ACC112 (cell line): ENCODE results near the gene A4GALT.
"Not testable (repeated sequence)": the region's sequence is repeated elsewhere in the genome, so short reads cannot be mapped to it uniquely, and the experiment has no call there.

Experiments
- H2AFZ ChIP-seq: fragments of 200-600 bp; sonication (generic); one replicate; pipeline ENCODE4 v1.6.0; 2017; ENCODE audit warnings: antibody characterized with exemption, low read length; ENCODE audit not compliant: unreplicated experiment
- H3K27ac ChIP-seq: fragments of 200-600 bp; sonication (generic); 2 replicates; pipeline ENCODE4 v1.5.1; 2014; ENCODE audit warnings: low read depth, mild to moderate bottlenecking, antibody characterized with exemption, low read length, moderate library complexity
- H3K27me3 ChIP-seq: fragments of 200-600 bp; sonication (generic); 2 replicates; pipeline ENCODE4 v1.6.1; 2014; ENCODE audit warnings: mild to moderate bottlenecking, antibody characterized with exemption, low read length, moderate library complexity, mixed read lengths; ENCODE audit not compliant: insufficient read depth
- H3K36me3 ChIP-seq: fragments of 200-600 bp; sonication (generic); 2 replicates; pipeline ENCODE4 v1.6.1; 2016; ENCODE audit warnings: mild to moderate bottlenecking, antibody characterized with exemption, low read length, moderate library complexity, mixed read lengths; ENCODE audit not compliant: insufficient read depth
- H3K4me1 ChIP-seq: fragments of 200-600 bp; sonication (generic); one replicate; pipeline ENCODE4 v1.6.1; 2016; ENCODE audit warnings: low read length, mixed read lengths; ENCODE audit not compliant: insufficient read depth, unreplicated experiment, control insufficient read depth
- H3K4me3 ChIP-seq: fragments of 200-600 bp; sonication (generic); 2 replicates; pipeline ENCODE4 v1.5.1; 2014; ENCODE audit warnings: mild to moderate bottlenecking, low read depth, low read length
- H3K79me2 ChIP-seq: fragments of 200-600 bp; sonication (generic); one replicate; pipeline ENCODE4 v1.6.0; 2016; ENCODE audit warnings: low read length; ENCODE audit not compliant: control insufficient read depth, unreplicated experiment, insufficient read depth

A4GALT gene

DNA sequence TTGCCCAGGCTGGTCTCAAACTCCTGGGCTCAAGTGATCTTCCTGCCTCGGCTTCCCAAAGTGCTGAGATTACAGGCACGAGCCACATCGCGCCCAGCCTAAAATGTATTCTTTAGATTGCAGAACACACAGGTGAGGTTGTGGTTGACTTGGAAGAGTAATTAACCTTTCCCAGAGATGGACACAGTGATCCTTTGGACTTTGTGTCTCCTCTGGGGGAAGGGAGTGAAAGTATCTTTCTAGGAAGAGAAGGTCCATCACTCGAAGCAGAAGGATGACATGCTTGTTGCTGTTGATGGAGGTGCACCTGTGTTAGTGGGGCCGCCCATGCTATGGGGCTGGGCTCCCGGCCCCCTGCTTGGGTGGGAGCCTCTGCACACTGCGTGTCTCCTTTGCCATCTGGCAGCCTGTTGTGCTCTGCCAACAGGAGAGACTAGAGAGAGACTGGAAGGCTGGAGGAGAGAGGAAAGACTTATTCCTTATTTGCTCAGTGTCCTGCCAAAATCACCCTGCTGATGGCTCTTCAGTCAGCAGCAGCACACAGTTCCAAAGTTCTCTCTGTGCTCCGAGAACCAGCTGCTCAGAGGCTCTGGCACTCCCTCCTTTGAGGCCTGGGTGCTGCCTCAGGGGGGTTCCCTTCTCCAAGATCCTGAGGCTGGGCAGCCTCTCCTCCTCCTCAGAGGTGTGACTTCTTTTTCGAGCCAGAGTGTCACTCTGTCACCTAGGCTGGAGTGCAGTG lies 38.4 kb downstream of the A4GALT start:
- H3K4me1 ChIP-seq, result peaks cover 26% of the 10 kb centered on the region
- no peaks in the 10 kb centered on the region for H3K36me3 ChIP-seq
- no peak overlapping the region for H3K4me3 ChIP-seq
- H3K27me3 ChIP-seq, result no peaks in the 10 kb centered on the region
- no peak overlapping the region for H3K27ac ChIP-seq
- no peak overlapping the region for H2AFZ ChIP-seq
- H3K79me2 ChIP-seq, result no peaks in the 10 kb centered on the region

DNA sequence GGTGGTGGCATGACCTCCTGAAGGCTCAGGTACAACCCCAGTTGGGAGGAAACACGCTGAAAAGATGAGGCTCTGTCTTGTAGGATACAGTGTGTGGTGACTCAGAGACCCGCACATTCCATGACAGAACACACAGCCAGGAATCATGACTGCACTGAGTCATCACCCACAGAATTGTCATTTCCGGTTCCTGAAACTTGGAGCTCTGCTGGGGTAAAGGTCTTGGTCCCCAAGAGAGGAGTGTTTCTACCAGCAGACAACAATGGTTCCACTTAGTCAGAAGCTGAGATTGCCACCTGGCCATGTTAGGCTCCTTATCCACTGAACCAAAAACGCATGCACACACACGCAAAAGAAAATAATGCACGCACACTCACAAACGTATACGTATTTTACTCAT lies 40.0 kb downstream of the A4GALT start:
- H3K27ac ChIP-seq, result peak overlapping the region; percentile 82
- H2AFZ ChIP-seq, result no peak overlapping the region
- peaks cover 23% of the 10 kb centered on the region for H3K4me1 ChIP-seq
- no peaks in the 10 kb centered on the region for H3K36me3 ChIP-seq
- H3K4me3 ChIP-seq, result peak overlapping the region; percentile 28; the same call in 1 of the 2 replicates
- no peaks in the 10 kb centered on the region for H3K27me3 ChIP-seq
- no peaks in the 10 kb centered on the region for H3K79me2 ChIP-seq

DNA sequence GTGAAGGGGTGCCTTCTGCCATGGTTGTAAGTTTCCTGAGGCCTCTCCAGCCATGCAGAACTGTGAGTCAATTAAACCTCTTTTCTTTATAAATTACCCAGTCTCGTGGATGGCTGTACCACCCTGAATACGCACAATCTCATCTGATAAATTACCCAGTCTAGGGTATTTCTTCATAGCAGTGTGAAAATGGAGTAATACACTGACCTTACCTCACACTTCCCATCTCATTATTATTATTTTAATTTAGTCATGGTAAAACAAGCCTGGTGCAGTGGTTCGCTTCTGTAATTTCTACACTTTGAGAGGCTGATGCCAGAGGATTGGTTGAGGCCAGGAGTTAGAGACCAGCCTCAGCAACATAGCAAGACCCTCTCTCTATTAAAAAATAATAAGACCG lies 41.0 kb downstream of the A4GALT start:
- Histone ChIP-seq H3K4me1 (peaks cover 21% of the 10 kb centered on the region), H3K79me2 (no peaks in the 10 kb centered on the region), H3K36me3 (no peaks in the 10 kb centered on the region), H3K27me3 (no peaks in the 10 kb centered on the region), H2AFZ (no peak overlapping the region), H3K4me3 (no peak overlapping the region), H3K27ac (peak overlapping the region; percentile 82)

DNA sequence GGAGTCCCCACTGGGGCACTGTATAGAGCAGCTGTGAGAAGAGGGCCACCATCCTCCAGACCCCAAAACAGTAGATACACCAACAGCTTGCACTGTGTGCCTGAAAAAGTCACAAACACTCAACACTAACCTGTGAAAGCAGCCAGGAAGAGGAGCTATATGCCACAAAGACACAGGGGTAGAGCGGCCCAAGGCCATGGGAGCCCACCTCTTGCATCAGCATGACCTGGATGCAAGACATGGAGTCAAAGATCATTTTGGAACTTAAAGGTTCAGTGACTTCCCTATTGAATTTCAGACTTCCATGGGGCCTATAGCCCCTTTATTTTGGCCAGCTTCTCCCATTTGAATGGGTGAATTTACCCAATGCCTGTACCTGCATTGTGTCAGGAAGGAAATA lies 41.8 kb downstream of the A4GALT start:
- H3K4me3 ChIP-seq, result no peak overlapping the region
- no peaks in the 10 kb centered on the region for H3K79me2 ChIP-seq
- no peak overlapping the region for H2AFZ ChIP-seq
- H3K27me3 ChIP-seq, result no peaks in the 10 kb centered on the region
- H3K27ac ChIP-seq, result no peak overlapping the region
- peaks cover 18% of the 10 kb centered on the region for H3K4me1 ChIP-seq
- H3K36me3 ChIP-seq, result no peaks in the 10 kb centered on the region

DNA sequence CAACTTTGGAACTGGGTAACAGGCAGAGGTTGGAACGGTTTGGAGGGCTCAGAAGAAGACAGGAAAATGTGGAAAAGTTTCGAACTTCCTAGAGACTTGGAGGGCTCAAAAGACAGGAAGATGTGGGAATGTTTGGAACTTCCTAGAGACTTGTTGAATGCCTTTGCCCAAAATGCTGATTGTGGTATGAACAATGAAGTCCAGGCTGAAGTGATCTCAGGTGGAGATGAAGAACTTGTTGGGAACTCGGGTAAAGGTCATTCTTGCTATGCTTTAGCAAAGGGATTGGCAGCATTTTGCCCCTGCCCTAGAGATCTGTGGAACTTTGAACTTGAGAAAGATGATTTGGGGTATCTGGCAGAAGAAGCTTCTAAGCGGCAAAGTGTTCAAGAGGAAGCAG lies 42.7 kb downstream of the A4GALT start:
- H3K4me1 ChIP-seq, result peaks cover 18% of the 10 kb centered on the region
- not testable (repeated sequence) for H2AFZ ChIP-seq, H3K27me3 ChIP-seq, H3K36me3 ChIP-seq, H3K79me2 ChIP-seq, H3K4me3 ChIP-seq, H3K27ac ChIP-seq

DNA sequence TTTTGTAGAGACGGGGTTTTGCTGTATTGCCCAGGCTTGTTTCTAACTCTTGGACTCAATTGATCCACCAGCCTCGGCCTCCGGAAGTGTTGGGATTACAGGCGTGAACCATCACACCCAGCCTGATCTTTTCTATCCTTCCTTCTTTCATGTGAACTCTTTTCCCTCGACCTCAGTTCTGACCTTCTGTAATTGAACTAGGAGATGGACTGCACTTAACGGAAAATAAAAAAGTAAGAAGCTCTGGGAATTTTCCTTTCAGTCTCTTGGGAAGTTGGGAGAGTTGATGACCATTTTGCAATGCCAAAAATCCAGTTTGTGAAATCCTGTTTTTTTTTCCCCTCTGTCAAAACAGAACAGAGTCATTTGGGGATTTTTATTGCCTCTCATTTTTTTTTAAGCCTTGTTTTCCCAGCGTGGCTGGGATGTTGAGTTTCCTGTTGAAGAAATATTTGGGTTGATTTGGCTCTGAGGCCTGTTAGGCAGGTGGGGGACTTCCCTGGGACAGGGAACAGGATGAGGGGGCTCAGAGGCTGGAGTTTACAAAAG lies 44.5 kb downstream of the A4GALT start:
- H3K79me2 ChIP-seq, result no peaks in the 10 kb centered on the region
- H3K4me1 ChIP-seq, result peaks cover 18% of the 10 kb centered on the region
- no peaks in the 10 kb centered on the region for H3K36me3 ChIP-seq
- H3K4me3 ChIP-seq, result no peak overlapping the region
- peak overlapping the region; percentile 2 for H2AFZ ChIP-seq
- H3K27ac ChIP-seq, result peak overlapping the region; percentile 82
- H3K27me3 ChIP-seq, result no peaks in the 10 kb centered on the region

DNA sequence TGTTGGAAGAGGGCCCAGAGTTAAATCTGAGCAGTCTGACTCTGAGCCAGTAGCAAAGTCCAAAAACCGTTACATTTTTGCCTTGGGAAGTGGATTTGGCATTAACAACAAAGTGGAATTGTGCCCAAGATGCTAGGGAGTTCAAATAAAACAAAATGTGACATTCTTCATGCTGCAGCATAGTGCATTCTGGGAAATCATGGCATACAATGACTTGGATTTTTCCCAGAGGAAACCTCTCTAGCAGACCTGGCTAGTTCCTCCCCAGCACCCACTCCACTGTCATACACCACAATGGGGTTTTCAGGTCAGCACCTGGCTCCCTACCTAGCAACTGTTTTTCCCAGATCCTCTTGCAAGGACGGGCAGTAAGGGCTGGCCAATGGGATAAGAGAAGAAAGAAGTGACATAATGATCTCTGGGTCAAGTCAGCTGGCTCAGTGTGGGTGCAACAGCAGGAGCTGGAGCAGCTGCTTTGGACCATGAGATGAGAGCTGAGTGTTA lies 46.7 kb downstream of the A4GALT start:
- no peak overlapping the region for H3K4me3 ChIP-seq
- no peaks in the 10 kb centered on the region for H3K36me3 ChIP-seq
- no peaks in the 10 kb centered on the region for H3K27me3 ChIP-seq
- no peak overlapping the region for H3K27ac ChIP-seq
- peaks cover 9% of the 10 kb centered on the region for H3K4me1 ChIP-seq
- H3K79me2 ChIP-seq, result no peaks in the 10 kb centered on the region
- no peak overlapping the region for H2AFZ ChIP-seq

DNA sequence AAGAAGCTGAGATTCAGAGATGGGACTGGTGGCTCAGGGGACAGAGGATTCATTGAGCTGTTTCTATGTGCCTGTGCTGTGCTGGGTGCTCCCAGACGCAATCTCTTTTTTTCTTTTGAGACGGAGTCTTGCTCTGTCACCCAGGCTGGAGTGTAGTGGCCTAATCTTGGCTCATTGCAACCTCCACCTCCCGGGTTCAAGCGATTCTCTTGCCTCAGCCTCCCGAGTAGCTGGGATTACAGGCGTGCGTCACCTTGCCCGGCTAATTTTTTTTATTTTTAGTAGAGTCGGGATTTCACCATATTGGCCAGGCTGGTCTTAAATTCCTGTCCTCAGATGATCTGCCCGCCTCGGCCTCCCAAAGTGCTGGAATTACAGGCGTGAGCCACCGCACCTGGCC lies 47.6 kb downstream of the A4GALT start:
- not testable (repeated sequence) for H3K27me3 ChIP-seq, H2AFZ ChIP-seq, H3K79me2 ChIP-seq, H3K27ac ChIP-seq, H3K36me3 ChIP-seq, H3K4me3 ChIP-seq, H3K4me1 ChIP-seq

DNA sequence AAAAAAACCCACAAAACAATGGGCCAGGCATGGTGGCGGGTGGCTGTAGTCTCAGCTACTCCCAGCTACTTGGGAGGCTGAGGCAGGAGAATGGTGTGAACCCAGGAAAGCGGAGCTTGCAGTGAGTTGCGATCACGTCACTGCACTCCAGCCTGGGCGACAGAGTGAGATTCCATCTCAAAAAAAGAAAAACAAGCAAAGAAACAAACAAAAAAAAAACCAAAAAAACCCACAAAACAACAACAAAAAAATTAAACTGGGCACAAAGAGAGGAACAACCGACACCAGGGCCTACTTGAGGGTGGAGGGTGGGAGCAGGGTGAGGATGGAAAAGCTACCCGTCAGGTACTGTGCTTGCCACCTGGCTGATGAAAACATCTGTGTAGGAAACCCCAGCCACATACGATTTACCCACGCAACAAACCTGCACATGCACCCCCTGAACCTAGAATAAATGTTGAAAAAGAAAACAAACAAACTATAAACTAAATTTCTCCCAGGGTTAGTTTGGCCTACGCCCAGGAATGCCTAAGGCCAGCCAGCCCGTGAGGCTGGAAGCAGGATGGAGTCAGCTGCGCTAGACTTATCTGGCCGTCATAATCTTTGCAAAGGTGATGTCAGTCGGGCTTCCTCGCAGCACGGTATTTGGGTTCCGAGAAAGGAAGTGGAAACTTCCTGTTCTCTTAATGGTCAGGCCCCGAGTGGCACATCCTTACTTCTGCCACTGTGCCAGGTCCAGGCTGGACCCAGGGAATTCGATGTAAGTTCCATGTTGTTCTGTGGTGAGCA lies 49.6 kb downstream of the A4GALT start:
- Histone ChIP-seq H3K27ac (no peak overlapping the region), H3K4me3 (no peak overlapping the region), H3K79me2 (no peaks in the 10 kb centered on the region), H2AFZ (no peak overlapping the region), H3K27me3 (no peaks in the 10 kb centered on the region), H3K4me1 (peaks cover 4% of the 10 kb centered on the region), H3K36me3 (no peaks in the 10 kb centered on the region)

DNA sequence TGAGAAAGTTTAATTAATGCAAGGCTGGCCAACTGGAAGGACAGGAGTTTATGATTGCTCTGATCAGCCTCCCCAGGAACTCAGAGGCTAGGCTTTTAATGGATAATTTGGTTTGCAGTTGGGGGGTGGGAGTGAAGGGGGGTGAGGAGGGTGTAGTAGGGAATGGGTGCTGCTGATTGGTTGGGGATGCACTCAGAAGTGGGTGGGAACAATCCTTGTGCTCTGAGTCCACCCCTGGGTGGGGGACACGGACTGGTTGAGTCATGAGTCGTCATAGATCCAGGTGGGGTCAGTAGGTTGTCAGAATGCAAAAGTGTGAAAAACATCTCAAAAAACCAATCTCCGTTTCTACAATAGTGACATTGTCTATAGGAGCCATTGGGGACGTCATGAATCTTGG lies 50.6 kb downstream of the A4GALT start:
- H3K4me3 ChIP-seq, result no peak overlapping the region
- no peak overlapping the region for H3K27ac ChIP-seq
- no peaks in the 10 kb centered on the region for H3K4me1 ChIP-seq
- no peaks in the 10 kb centered on the region for H3K27me3 ChIP-seq
- no peaks in the 10 kb centered on the region for H3K79me2 ChIP-seq
- H2AFZ ChIP-seq, result no peak overlapping the region
- H3K36me3 ChIP-seq, result no peaks in the 10 kb centered on the region
